DMS 273 treated with DMSO at 0.1 percent for 48 hours (cell line): ENCODE measurements around the gene PACRG.
"Not testable (repeated sequence)": the region's sequence is repeated elsewhere in the genome, so short reads cannot be mapped to it uniquely, and the experiment has no call there.

ENCODE experiments used
- DNase-seq: peaks from one replicate; lab custom pipeline; 2025; lab: John Stamatoyannopoulos, UW

PACRG gene

GRCh38 chr6:162727322-162728182, at the start of gene PACRG, which contains the start of gene PRKN:
TSS of gene PACRG (plus strand) at chr6:162727974.
TSS of gene PRKN (minus strand) at chr6:162727766.
- DNase-seq: peak; percentile 95

DNA sequence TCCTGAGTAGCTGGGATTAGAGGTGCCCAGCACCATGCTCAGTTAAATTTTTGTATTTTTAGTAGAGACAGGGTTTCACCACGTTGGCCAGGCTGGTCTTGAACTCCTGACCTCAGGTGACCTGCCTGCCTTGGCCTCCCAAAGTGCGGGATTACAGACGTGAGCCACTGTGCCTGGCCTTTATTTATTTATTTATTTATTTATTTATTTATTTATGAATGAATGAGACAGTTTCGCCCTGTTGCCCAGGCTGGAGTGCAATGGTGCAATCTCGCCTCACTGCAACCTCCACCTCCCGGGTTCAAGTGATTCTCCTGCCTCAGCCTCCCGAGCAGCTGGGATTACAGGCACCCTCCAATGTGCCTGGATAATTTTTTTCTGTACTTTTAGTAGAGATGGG, 48.9 kb upstream of the PACRG start:
- not testable (repeated sequence) for DNase-seq

DNA sequence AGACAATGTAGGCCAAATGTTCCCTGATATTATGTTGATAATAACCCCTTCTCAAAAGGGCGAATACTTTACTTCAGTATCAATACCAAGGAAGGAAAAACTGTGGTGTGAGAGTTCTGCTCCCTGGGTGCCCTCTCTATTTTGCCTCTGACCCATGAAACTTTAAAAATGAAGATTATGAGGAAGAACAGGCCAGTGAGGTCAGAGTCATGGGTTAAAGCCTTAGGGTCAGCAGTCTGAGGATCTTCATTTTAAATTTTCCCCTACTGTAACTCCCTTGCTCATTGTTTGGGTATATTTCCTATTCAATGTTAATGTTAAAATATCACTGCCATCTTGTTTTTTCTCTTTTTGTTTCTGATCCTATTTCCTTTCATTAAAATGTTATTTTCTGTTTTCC, 48.1 kb upstream of the PACRG start:
- DNase-seq: no peak

- DNase-seq: no peak
Measured at GRCh38 chr6:162680367-162680766, 47.4 kb upstream of the PACRG start.

DNA sequence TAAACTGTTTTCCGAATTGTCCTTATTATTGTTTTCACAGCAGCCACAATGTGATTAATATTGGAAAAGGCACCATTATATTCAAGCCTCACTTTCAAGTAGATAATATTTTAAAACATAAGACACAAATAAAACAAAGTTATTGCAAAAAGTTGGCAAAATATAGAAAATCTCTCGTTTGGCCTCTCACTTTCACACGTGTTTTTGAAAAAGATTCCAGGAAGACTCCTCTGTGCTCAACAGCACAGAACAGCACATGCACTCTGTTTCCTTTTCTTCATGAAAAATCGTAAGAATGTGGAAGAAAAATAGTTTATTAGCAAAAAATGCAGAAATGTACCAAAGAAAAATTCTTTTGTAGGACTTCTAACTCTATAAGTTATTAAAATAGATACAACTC, 46.9 kb upstream of the PACRG start:
- DNase-seq: no peak

GRCh38 chr6:162681447-162681846, 46.3 kb upstream of the PACRG start:
- DNase-seq: no peak

DNA sequence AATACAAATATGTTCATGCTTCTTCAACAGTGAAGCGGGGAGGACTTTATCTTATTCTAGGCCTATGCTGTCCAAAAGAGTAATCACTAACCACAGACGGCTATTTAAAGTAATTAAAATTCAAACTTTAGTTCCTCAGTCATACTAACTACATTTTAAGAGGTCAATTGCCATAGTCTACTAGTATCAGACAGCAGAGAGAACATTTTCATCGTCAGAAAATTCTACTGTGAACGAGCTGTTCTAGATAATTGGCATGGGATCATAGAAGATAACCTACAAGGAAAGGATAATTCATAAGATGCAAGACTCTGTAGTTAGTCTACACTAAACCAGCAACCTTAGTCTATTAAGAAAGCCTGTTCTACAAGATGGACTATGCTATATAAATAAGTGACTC, 44.6 kb upstream of the PACRG start:
- DNase-seq: no peak

DNA sequence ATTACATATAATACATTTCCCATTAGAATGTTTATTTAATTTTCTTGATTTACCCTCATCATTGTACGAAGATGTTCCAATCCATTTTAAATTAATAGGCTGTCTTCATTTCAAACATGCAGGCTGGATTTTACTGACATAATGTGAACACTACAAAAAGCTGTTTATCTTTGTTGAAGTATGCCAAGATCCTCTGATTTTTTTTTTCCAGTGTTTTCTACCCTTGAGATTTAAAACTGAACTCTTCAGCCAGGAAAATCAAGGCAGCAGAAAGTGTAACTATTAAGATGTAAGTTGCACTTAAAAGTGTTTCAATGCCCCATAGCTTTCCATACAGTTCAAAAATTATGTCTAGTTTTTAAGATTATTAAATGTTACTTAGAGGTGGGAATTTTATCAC, 43.7 kb upstream of the PACRG start:
- no peak for DNase-seq

DNA sequence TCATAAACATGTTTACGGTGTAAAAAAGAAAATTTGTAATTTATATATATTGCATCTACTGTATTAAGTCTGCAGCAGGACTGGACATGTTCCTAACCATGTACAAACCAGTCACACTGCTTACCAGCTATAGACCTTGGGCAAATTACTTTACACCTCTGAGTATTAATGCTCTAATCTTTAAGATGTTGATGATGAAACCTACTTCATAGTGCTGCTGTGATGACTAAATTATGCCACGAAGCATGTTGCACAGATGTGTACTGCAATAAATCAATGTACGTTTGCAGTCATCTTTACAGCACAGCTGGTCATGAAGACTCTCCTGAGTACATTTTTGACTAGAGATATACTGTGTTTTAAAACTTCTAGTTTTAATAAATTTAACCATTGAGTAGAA, 42.8 kb upstream of the PACRG start:
- no peak for DNase-seq

GRCh38 chr6:162685586-162685985, 42.2 kb upstream of the PACRG start:
- no peak for DNase-seq

DNA sequence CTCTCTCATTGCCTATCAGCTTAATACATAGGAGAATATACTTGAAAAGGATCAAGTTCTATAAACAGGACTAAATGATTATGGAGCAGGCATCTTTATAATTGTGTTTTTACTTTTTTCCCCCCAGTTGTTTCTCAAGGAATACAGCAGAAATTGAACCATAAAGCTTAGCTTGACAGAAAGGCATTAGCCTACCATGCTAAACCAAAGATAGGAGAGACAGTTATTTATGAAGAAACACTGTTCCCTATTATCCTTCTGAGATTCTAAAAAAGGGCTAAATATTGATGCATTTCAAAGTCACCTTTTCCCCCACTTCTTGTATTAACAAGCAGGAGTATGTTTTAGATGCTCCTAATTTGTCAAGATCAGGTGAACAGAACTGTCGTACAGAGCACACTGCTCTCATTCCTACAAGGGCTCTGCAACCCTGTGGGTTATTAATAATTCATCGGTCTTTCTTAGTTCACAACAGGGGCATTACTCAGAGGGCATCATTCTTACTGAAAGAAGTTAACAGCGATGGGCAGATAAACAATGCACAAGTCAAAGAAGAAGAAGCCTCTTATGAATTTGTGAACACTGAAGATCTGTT, 38.9 kb upstream of the PACRG start:
- DNase-seq: no peak

- DNase-seq: no peak
Measured at GRCh38 chr6:162690158-162690557, 37.6 kb upstream of the PACRG start.

GRCh38 chr6:162697872-162698403, 29.8 kb upstream of the PACRG start:
- peak; percentile 28 for DNase-seq

GRCh38 chr6:162698440-162698839, 29.3 kb upstream of the PACRG start:
- DNase-seq: no peak

DNA sequence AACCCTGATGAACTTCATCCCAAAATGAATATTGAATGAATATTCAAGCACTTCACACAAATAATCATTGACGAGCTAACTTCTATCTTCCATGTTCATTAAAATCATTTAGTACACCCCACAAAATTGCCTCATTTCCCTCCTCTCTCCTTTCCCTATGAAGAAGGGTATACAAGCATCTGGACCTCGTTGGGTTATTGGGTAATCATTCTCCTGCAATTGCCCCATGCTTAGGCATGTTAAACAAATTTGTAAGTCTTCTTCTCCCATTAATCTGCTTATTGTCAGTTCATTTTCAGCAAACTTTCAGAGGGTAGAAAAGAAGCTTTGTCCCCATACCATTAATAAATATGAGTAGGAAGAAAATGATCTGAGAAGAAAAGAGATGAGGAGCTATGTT, 27.8 kb upstream of the PACRG start:
- DNase-seq: no peak

GRCh38 chr6:162700966-162701365, 26.8 kb upstream of the PACRG start:
- DNase-seq: no peak

DNA sequence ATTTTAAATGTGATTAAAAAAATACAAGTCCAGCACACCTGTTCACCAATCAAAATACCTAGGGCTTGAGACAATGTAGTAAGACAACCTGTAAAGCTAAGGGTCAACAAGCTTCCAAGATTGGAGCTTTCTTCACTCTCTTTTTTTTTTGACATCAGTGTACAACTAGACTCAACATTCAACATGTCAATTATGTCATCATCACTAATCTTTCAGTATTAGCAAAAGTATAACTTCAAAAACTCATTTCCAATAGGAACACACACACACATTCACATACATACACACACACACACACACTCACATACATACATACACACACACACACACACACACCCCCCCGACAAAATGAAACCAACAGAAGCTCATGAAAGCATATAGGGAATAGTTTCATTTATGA, 26.2 kb upstream of the PACRG start:
- DNase-seq: no peak

DNA sequence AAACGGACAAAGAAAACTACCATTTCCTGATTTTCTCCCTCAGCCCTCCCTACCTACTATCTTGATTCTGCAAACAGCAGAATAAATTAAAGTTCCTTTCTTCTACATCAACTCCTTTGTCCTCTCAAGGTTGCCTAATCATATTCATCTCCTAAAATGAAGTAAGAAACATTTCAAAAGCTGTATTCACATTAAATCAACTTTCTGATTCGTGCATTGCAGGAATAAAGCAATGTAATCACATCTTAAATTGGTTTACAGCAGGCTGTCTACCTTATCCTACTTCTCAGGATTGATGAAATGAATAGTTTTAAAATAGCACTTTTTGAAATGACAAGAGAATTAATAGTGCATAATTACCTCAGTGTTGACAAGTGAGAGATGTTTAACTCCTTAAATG, 25.3 kb upstream of the PACRG start:
- DNase-seq: no peak

- no peak for DNase-seq
Measured at GRCh38 chr6:162704001-162704400, 23.8 kb upstream of the PACRG start.

DNA sequence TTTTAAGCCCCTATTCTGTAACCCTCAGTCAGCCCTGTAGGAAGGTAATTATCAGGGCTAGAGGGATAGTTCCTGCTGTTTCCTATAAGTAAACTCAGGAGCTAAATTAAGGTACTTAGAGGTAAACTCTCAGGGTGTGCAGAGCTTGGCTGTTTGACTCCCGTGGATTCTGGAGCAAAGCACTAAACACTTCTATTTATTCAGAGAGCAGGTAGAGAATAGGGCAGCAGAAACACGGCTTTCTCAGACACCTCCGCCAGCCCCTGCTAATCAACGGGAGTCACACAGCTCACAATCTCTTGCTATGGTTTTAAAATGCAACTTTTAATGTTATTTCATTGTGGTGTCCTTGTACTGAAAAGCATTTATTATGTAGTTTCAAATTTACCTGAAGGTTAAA, 22.0 kb upstream of the PACRG start:
- DNase-seq: peak; percentile 45

- DNase-seq: peak; percentile 84
Measured at GRCh38 chr6:162706232-162706631, 21.5 kb upstream of the PACRG start.

GRCh38 chr6:162708971-162709370, 18.8 kb upstream of the PACRG start:
- DNase-seq: no peak

DNA sequence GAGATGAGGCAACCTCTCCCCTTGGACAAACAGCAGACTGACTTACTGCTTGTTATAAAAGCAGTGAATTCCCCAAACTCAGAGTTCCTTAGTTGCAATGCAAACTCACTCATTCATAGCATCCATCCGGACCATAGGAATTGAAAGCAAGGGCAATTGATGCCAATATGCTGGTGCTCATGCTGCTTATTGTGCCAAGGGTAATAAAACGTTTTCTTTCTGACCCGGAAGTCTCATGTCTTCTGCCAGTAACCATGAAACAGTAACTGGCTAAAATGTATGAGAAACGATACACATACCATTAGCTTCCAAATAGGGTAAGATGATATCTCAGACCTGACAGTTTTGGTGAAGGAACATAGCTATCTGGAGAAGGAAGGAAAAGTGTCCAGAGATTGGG, 18.3 kb upstream of the PACRG start:
- DNase-seq: no peak
